Measurements from ENCODE around the gene MLLT10. TPM values are rescaled to one million over a fixed set of nuclear protein-coding genes. Genes with fewer than 3 reads are reported as not detected.

The MLLT10 gene
- total and polyA plus RNA-seq, 12 donors = 8.5 to 41.1 (median 24.6) TPM

DNA sequence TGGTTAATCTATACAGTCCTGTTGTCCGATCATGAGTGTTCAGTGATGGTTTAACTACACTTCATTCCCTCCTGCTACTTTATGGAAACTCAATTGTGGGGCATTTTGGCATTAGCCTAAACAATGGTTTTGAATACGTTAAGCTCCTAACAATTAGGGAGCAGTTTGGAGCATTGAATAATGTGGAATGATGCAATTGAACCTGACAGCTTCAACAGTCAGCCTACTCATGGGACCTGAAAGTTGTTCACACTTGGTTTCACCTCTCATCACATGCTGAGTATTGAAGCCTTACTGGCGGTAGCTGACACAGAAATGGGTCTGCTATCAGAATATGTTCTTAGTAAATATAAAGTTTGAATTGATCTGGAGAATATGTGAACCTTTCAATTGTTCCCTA lies 186.1 kb downstream of the MLLT10 start:
- DNase-seq = no peak
- WGBS, 2 donors = 66 to 77% methylated on average over 3 of the region's 3 CpGs

DNA sequence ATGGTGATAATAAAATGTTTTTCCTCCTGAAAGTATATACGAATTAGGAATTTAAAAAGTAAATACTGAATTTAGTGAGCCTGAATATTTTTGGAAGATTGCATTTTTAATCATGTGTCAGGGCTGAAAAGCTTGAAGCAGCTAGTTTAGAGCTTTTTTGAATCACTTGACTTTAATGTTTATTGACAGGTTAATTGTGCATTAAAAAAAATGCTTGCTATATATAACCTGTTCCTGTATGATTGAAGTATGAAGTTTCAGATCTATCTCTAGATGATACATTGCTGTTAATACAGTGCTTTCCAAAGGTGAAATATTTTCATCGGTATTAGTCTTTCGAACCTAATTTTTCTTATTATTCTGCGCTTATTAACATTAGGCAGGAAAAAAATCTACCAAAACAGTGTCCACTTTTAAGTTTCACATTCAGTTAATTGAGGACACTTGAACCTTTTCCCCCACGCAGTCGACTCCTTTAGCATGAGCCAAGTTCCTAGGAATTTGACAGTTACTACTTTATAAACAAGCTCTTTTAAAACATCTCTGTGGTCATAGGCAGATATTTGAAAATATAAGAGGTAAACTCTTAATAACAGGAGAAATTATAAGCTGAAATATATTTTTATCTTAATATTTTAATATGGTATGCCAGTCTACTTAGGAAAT lies 187.1 kb downstream of the MLLT10 start:
- H3K4me1 ChIP-seq = peaks cover 0 to 22% (median 17%) of the 10 kb centered on the region in 9 donors
- H3K27me3 ChIP-seq = no peaks in the 10 kb centered on the region
- peaks cover 0 to 39% (median 0%) of the 10 kb centered on the region in 9 donors for H3K36me3 ChIP-seq
- DNase-seq = no peak
- H3K4me3 ChIP-seq = no peak overlapping the region
- TF ChIP-seq, protein P1, sequence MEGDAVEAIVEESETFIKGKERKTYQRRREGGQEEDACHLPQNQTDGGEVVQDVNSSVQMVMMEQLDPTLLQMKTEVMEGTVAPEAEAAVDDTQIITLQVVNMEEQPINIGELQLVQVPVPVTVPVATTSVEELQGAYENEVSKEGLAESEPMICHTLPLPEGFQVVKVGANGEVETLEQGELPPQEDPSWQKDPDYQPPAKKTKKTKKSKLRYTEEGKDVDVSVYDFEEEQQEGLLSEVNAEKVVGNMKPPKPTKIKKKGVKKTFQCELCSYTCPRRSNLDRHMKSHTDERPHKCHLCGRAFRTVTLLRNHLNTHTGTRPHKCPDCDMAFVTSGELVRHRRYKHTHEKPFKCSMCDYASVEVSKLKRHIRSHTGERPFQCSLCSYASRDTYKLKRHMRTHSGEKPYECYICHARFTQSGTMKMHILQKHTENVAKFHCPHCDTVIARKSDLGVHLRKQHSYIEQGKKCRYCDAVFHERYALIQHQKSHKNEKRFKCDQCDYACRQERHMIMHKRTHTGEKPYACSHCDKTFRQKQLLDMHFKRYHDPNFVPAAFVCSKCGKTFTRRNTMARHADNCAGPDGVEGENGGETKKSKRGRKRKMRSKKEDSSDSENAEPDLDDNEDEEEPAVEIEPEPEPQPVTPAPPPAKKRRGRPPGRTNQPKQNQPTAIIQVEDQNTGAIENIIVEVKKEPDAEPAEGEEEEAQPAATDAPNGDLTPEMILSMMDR (IDR thresholded peaks at IDR 0.05) = no peak
- 73 to 80% methylated on average over 6 of the region's 6 CpGs for WGBS, 2 donors
- no peaks in the 10 kb centered on the region for H3K9me3 ChIP-seq
- no peak overlapping the region for H3K27ac ChIP-seq
- no peak for ATAC-seq
- intact Hi-C loops (cut with DNase I) = loop anchor here in 2 of 10 donors (10.0 kb wide), 1 partner anchor 186 kb away; the partner anchor contains the start of gene MLLT10 (in 2 of the 2)

More for the DNA sequence above, 186.1 kb downstream of the MLLT10 start:
- H3K27me3 ChIP-seq = no peaks in the 10 kb centered on the region
- no peaks in the 10 kb centered on the region for H3K9me3 ChIP-seq
- H3K4me1 ChIP-seq = peaks cover 3 to 30% (median 17%) of the 10 kb centered on the region in 9 donors
- intact Hi-C loops (cut with DNase I) = loop anchor here in 2 of 10 donors (10.0 kb wide), 1 partner anchor 185 kb away; the partner anchor contains the start of gene MLLT10 (in 2 of the 2)
- H3K36me3 ChIP-seq = peaks cover 0 to 47% (median 9%) of the 10 kb centered on the region in 9 donors
- no peak for ATAC-seq
- TF ChIP-seq, protein P1 (IDR thresholded peaks at IDR 0.05) = no peak
- H3K4me3 ChIP-seq = no peak overlapping the region
- H3K27ac ChIP-seq = no peak overlapping the region

DNA sequence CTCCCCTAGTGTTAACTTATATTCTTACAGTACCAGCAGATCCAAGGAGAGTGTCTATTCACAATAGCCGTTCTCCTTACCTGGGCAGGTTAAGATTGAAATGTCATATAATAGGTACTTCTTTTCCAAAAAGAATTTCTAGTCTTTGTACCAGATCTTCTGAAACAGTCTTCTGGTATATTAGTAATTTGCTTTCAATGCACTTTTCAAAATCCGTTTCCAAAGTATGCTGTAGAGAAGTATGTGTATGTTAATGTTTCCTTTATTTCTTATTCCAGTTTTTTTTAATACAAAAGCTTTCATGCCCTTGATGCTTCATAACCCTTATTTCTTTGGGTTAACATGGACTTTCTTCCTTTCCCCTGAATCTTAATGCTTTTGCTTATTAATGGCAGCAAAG lies 188.2 kb downstream of the MLLT10 start:
- intact Hi-C loops (cut with DNase I) = loop anchor here in 2 of 10 donors (10.0 kb wide), 1 partner anchor 187 kb away; the partner anchor contains the start of gene MLLT10 (in 2 of the 2)
- DNase-seq (no peak), ATAC-seq (no peak)
- TF ChIP-seq, protein P1 (IDR thresholded peaks at IDR 0.05) = no peak
- no peaks in the 10 kb centered on the region for H3K27me3 ChIP-seq
- H3K27ac ChIP-seq = no peak overlapping the region
- no peaks in the 10 kb centered on the region for H3K9me3 ChIP-seq
- no peak overlapping the region for H3K4me3 ChIP-seq
- WGBS, 2 donors = 98% methylated on average over 2 of the region's 2 CpGs
- H3K36me3 ChIP-seq = peaks cover 0 to 40% (median 0%) of the 10 kb centered on the region in 9 donors
- H3K4me1 ChIP-seq = peaks cover 0 to 22% (median 17%) of the 10 kb centered on the region in 9 donors

DNA sequence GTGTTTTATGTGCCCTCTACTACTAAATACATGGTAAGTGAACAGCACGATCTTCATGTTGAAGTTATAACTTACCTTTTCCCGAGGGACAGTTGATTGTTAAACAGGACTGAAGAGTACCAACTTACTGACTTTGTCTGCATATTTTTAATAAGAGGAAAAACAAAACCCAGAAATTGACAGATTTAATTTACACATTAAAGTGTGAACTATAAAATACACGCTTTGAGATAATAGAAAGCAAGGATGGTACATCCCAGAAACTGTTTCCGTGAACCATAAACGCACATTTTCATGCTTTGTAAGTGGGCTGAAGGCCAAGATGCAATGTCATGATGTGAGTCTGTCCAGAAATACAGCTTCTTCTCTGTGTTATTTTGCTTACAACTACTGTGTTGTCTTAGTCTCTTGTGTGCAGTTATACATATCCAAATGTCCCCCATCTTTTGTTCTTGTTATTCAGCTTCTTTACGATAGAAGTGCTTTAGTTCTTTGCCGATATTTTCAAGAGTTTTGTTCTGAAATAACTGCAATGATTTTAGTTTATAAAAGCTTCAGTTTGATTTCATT lies 190.1 kb downstream of the MLLT10 start:
- 55 to 59% methylated on average over 7 of the region's 7 CpGs for WGBS, 2 donors
- no peaks in the 10 kb centered on the region for H3K9me3 ChIP-seq
- H3K4me3 ChIP-seq = no peak overlapping the region
- TF ChIP-seq, protein P1 (IDR thresholded peaks at IDR 0.05) = no peak
- intact Hi-C loops (cut with DNase I) = loop anchor here in 3 of 10 donors (2.0 to 10.0 kb wide), 2 partner anchors 189 to 227 kb away; partner anchors contain the start of gene MLLT10 (in 2 of the 3)
- no peaks in the 10 kb centered on the region for H3K27me3 ChIP-seq
- no peak overlapping the region for H3K27ac ChIP-seq
- ATAC-seq = no peak
- H3K4me1 ChIP-seq = peaks cover 0 to 27% (median 20%) of the 10 kb centered on the region in 9 donors
- no peak for DNase-seq
- H3K36me3 ChIP-seq = peaks cover 0 to 48% (median 0%) of the 10 kb centered on the region in 9 donors

Data from heart right ventricle (tissue), 16 donors.